H9 (cell line): Measurements from ENCODE around the gene ZBTB17. TPM values are rescaled to one million over a fixed set of nuclear protein-coding genes. Genes with fewer than 3 reads are reported as not detected.
A peak's percentile ranks its signal among the peaks of the same experiment; 100 is the strongest.

Experiments used
- DNase-seq: peaks from one replicate; pipeline ENCODE4 v3.0.0-alpha.2; 2017
- H2AFZ ChIP-seq: one replicate; pipeline ENCODE4 v1.6.1; 2013; ENCODE audit warnings: mild to moderate bottlenecking, low read length, control low read depth, moderate library complexity
- H2AK5ac ChIP-seq: 2 replicates; pipeline ENCODE4 v1.6.1; 2013; ENCODE audit warnings: low read length, control low read depth, mixed read lengths; ENCODE audit not compliant: insufficient read length
- H2BK120ac ChIP-seq: one replicate; pipeline ENCODE4 v1.6.1; 2013; ENCODE audit warnings: low read depth, mild to moderate bottlenecking, low read length, control low read depth, inconsistent platforms; ENCODE audit not compliant: poor library complexity, severe bottlenecking
- H2BK12ac ChIP-seq: 2 replicates; pipeline ENCODE4 v1.6.1; 2013; ENCODE audit warnings: low read length, control low read depth, mixed read lengths, low read depth; ENCODE audit not compliant: insufficient read length
- H2BK15ac ChIP-seq: 2 replicates; pipeline ENCODE4 v1.6.1; 2013; ENCODE audit warnings: low read depth, low read length, control low read depth
- H2BK20ac ChIP-seq: one replicate; pipeline ENCODE4 v1.6.1; 2013; ENCODE audit warnings: low read depth, mild to moderate bottlenecking, low read length, control low read depth, inconsistent platforms; ENCODE audit not compliant: poor library complexity, severe bottlenecking
- H2BK5ac ChIP-seq: 2 replicates; pipeline ENCODE4 v1.6.1; 2013; ENCODE audit warnings: low read length, control low read depth, mixed read lengths; ENCODE audit not compliant: insufficient read length
- H3K14ac ChIP-seq: 2 replicates; pipeline ENCODE4 v1.6.1; 2013; ENCODE audit warnings: low read length, control low read depth; ENCODE audit not compliant: insufficient read depth
- H3K18ac ChIP-seq: 2 replicates; pipeline ENCODE4 v1.6.1; 2013; ENCODE audit warnings: low read depth, mild to moderate bottlenecking, mixed read lengths, low read length, control low read depth; ENCODE audit not compliant: insufficient read length
- H3K23ac ChIP-seq: 2 replicates; pipeline ENCODE4 v1.6.1; 2013; ENCODE audit warnings: low read length, control low read depth, mixed read lengths, low read depth; ENCODE audit not compliant: insufficient read length
- H3K23me2 ChIP-seq: 2 replicates; pipeline ENCODE4 v1.6.1; 2013; ENCODE audit warnings: low read depth, mild to moderate bottlenecking, mixed read lengths, low read length, control low read depth; ENCODE audit not compliant: insufficient read length, poor library complexity, severe bottlenecking
- H3K27ac ChIP-seq: 2 replicates; pipeline ENCODE4 v1.5.1; 2013; ENCODE audit warnings: low read length, control low read depth, mixed read lengths, low read depth; ENCODE audit not compliant: insufficient read length
- H3K27me3 ChIP-seq: 2 replicates; pipeline ENCODE4 v1.6.1; 2013; ENCODE audit warnings: low read length, control low read depth, inconsistent platforms; ENCODE audit not compliant: insufficient read depth
- H3K4ac ChIP-seq: 2 replicates; pipeline ENCODE4 v1.6.1; 2013; ENCODE audit warnings: low read depth, mild to moderate bottlenecking, control low read depth, inconsistent platforms, low read length, moderate library complexity
- H3K4me1 ChIP-seq: 2 replicates; pipeline ENCODE4 v1.6.1; 2013; ENCODE audit warnings: low read length, control low read depth, inconsistent platforms; ENCODE audit not compliant: insufficient read depth
- H3K4me2 ChIP-seq: 2 replicates; pipeline ENCODE4 v1.6.1; 2013; ENCODE audit warnings: low read length, control low read depth, mixed read lengths; ENCODE audit not compliant: insufficient read length, insufficient read depth
- H3K56ac ChIP-seq: 2 replicates; pipeline ENCODE4 v1.6.1; 2013; ENCODE audit warnings: low read depth, mild to moderate bottlenecking, mixed read lengths, low read length, control low read depth; ENCODE audit not compliant: insufficient read length
- H3K79me1 ChIP-seq: 2 replicates; pipeline ENCODE4 v1.6.1; 2013; ENCODE audit warnings: low read depth, mild to moderate bottlenecking, moderate library complexity, low read length, control low read depth, inconsistent platforms; ENCODE audit not compliant: insufficient read depth, poor library complexity, severe bottlenecking
- H3K79me2 ChIP-seq: 2 replicates; pipeline ENCODE4 v1.6.1; 2013; ENCODE audit warnings: low read length, control low read depth, inconsistent platforms; ENCODE audit not compliant: insufficient read depth
- H3K9ac ChIP-seq: 2 replicates; pipeline ENCODE4 v1.6.1; 2013; ENCODE audit warnings: low read length, control low read depth, mixed read lengths; ENCODE audit not compliant: insufficient read length; ENCODE audit errors: extremely low read depth
- H3K9me3 ChIP-seq: one replicate; pipeline ENCODE4 v1.6.1; 2013; ENCODE audit warnings: low read depth, low read length, inconsistent platforms; ENCODE audit not compliant: control insufficient read depth
- H3T11ph ChIP-seq: one replicate; pipeline ENCODE4 v1.6.1; 2013; ENCODE audit warnings: mild to moderate bottlenecking, low read length, control low read depth, inconsistent platforms
- H4K20me1 ChIP-seq: one replicate; pipeline ENCODE4 v1.6.1; 2013; ENCODE audit not compliant: control insufficient read depth, insufficient read length, insufficient read depth
- H4K5ac ChIP-seq: 2 replicates; pipeline ENCODE4 v1.6.1; 2013; ENCODE audit warnings: low read depth, mild to moderate bottlenecking, mixed read lengths, low read length, control low read depth; ENCODE audit not compliant: insufficient read length
- H4K8ac ChIP-seq: replicated peaks from 2 replicates; pipeline ENCODE4 v1.6.1; 2013; ENCODE audit warnings: low read length, control low read depth, mixed read lengths, low read depth; ENCODE audit not compliant: insufficient read length
- H4K91ac ChIP-seq: 2 replicates; pipeline ENCODE4 v1.6.1; 2013; ENCODE audit warnings: low read depth, mild to moderate bottlenecking, moderate library complexity, mixed read lengths, low read length, control low read depth; ENCODE audit not compliant: insufficient read length
- H3K27ac Mint-ChIP-seq, 3 experiments: 2 replicates in 2 of 3; 3 replicates in 1 of 3; pipeline ENCODE4 v1.8.0; 2020 to 2021; ENCODE audit warnings: mixed read lengths in 3 of 3, mild to moderate bottlenecking in 1 of 3, moderate library complexity in 1 of 3
- H3K27me3 Mint-ChIP-seq: 2 replicates; pipeline ENCODE4 v1.8.0; 2021; ENCODE audit warnings: low read depth, mild to moderate bottlenecking, moderate library complexity, mixed read lengths
- H3K36me3 Mint-ChIP-seq, 3 experiments: 2 replicates in 2 of 3; 3 replicates in 1 of 3; pipeline ENCODE4 v1.8.0; 2020 to 2021; ENCODE audit warnings: low read depth in 3 of 3, mixed read lengths in 3 of 3; ENCODE audit not compliant: insufficient read depth in 1 of 3
- H3K4me1 Mint-ChIP-seq, 2 experiments: 2 replicates each; pipeline ENCODE4 v1.8.0; 2020; ENCODE audit warnings: mixed read lengths in 2 of 2
- H3K4me3 Mint-ChIP-seq, 2 experiments: 2 replicates in 1 of 2; 3 replicates in 1 of 2; pipeline ENCODE4 v1.8.0; 2020 to 2021; ENCODE audit warnings: mild to moderate bottlenecking in 2 of 2, mixed read lengths in 2 of 2, moderate library complexity in 1 of 2
- H3K9me3 Mint-ChIP-seq, 2 experiments: 2 replicates in 1 of 2; 3 replicates in 1 of 2; pipeline ENCODE4 v1.8.0; 2020; ENCODE audit warnings: mild to moderate bottlenecking in 2 of 2, mixed read lengths in 2 of 2, moderate library complexity in 1 of 2
- WGBS: extraction: QIAGEN DNeasy Blood & Tissue Kit; methylation state at CpG from one replicate; pipeline ENCODE4 v1.1.7; 2013; ENCODE audit warnings: missing lambda C conversion rate, low lambda C conversion rate, mixed read lengths; ENCODE audit not compliant: insufficient read length; ENCODE audit errors: extremely low coverage; 5-methylcytosine and 5-hydroxymethylcytosine counted together
- total RNA-seq: library from RNA; stranded (reverse); gene quantifications from 2 replicates; pipeline ENCODE4 v1.2.1, GENCODE V29; 2021
- TF ChIP-seq, protein P1 (sequence below): fragments of 200-600 bp; sonication (generic); conservative IDR thresholded peaks from 3 replicates; pipeline ENCODE4 v1.8.0; 2021; ENCODE audit warnings: antibody characterized with exemption, mild to moderate bottlenecking

Gene ZBTB17
- total RNA-seq, 1 experiment from 2014 or later: 16.5 TPM

DNA sequence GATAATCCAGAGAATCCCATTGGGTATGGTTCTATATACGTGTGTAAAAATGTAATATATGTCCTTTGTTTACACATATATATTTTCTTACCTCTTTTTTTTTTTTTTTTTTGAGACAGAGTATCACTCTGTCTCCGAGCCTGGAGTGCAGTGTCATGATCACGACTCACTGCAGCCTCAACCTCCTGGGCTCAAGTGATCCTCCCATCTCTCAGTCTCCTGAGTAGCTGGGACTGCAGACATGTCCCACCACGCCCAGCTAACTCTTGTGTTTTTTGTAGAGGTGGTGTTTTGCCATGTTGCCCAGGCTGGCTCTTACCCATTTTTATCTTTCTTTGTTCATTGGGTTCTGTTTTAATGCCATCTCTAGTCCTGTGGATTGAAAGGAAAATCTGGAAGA is 59.5 kb downstream of the ZBTB17 start:
- no peak overlapping the region for H3K9ac ChIP-seq
- no peak overlapping the region for H2BK120ac ChIP-seq
- H3K27ac ChIP-seq: no peak overlapping the region

More for the DNA sequence above, 59.5 kb downstream of the ZBTB17 start:
- Histone ChIP-seq H4K91ac (no peak overlapping the region), H4K20me1 (no peaks in the 10 kb centered on the region), H3T11ph (no peak overlapping the region), H3K23me2 (no peaks in the 10 kb centered on the region), H2BK15ac (no peak overlapping the region), H3K14ac (no peak overlapping the region), H4K5ac (no peak overlapping the region), H3K79me2 (no peaks in the 10 kb centered on the region), H2BK5ac (no peak overlapping the region), H3K4me2 (no peak overlapping the region), H3K27me3 (no peaks in the 10 kb centered on the region), H3K23ac (no peak overlapping the region), H3K79me1 (no peaks in the 10 kb centered on the region), H3K9me3 (no peaks in the 10 kb centered on the region), H2BK12ac (no peak overlapping the region), H4K8ac (no peak overlapping the region), H3K56ac (no peak overlapping the region), H2BK20ac (no peak overlapping the region), H2AFZ (no peak overlapping the region), H2AK5ac (no peak overlapping the region), H3K4me1 (no peaks in the 10 kb centered on the region), H3K18ac (no peak overlapping the region), H3K4ac (no peak overlapping the region)
- Mint-ChIP-seq H3K9me3 (no peaks in the 10 kb centered on the region), H3K4me3 (no peak overlapping the region), H3K27ac (peak overlapping the region in 2 of 3 experiments; percentile 86 to 88; a peak in 4 of 7 replicates), H3K27me3 (no peaks in the 10 kb centered on the region), H3K36me3 (peaks cover 14 to 73% (median 60%) of the 10 kb centered on the region in 3 experiments), H3K4me1 (no peaks in the 10 kb centered on the region)
- WGBS: no CpG with 5 or more reads among the region's 4 CpGs
- TF ChIP-seq, protein P1, sequence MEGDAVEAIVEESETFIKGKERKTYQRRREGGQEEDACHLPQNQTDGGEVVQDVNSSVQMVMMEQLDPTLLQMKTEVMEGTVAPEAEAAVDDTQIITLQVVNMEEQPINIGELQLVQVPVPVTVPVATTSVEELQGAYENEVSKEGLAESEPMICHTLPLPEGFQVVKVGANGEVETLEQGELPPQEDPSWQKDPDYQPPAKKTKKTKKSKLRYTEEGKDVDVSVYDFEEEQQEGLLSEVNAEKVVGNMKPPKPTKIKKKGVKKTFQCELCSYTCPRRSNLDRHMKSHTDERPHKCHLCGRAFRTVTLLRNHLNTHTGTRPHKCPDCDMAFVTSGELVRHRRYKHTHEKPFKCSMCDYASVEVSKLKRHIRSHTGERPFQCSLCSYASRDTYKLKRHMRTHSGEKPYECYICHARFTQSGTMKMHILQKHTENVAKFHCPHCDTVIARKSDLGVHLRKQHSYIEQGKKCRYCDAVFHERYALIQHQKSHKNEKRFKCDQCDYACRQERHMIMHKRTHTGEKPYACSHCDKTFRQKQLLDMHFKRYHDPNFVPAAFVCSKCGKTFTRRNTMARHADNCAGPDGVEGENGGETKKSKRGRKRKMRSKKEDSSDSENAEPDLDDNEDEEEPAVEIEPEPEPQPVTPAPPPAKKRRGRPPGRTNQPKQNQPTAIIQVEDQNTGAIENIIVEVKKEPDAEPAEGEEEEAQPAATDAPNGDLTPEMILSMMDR: no peak
- no peak for DNase-seq
